Activated CD4-positive, alpha-beta memory T cell treated with anti-CD3 and anti-CD28 coated beads for 36 hours (primary cell): ENCODE results near the gene AP5S1. TPM values are rescaled to one million over a fixed set of nuclear protein-coding genes. Genes with fewer than 3 reads are reported as not detected.

Experiments used
- CTCF ChIA-PET: fragments of 350-600 bp; sonication (Branson Sonifier 250); formaldehyde crosslinking; loops from one replicate; lab custom pipeline; 2021; ENCODE audit warnings: antibody characterized with exemption, inconsistent platforms; lab: Charles Lee
- POLR2A ChIA-PET: fragments of 350-600 bp; sonication (Branson Sonifier 250); formaldehyde crosslinking; loops from one replicate; lab custom pipeline; 2021; ENCODE audit warnings: antibody characterized with exemption; lab: Charles Lee
- DNase-seq: peaks from one replicate; pipeline ENCODE4 v3.0.0-alpha.2; 2020
- H3K27ac Mint-ChIP-seq: one replicate; pipeline ENCODE4 v1.8.0; 2021; ENCODE audit warnings: mixed read lengths
- H3K27me3 Mint-ChIP-seq: one replicate; pipeline ENCODE4 v1.8.0; 2021; ENCODE audit warnings: mixed read lengths
- H3K36me3 Mint-ChIP-seq: one replicate; pipeline ENCODE4 v1.8.0; 2021; ENCODE audit warnings: mixed read lengths
- H3K4me1 Mint-ChIP-seq: one replicate; pipeline ENCODE4 v1.8.0; 2021; ENCODE audit warnings: low read depth, mixed read lengths
- H3K4me3 Mint-ChIP-seq: one replicate; pipeline ENCODE4 v1.8.0; 2021; ENCODE audit warnings: mild to moderate bottlenecking, mixed read lengths
- H3K9me3 Mint-ChIP-seq: one replicate; pipeline ENCODE4 v1.8.0; 2021; ENCODE audit warnings: mixed read lengths
- intact Hi-C: fragments of 100-400 bp; cut with micrococcal nuclease; formaldehyde crosslinking; loops from one replicate; pipeline ENCODE4 v1.15.1; 2023
- total RNA-seq, 2 experiments: library from RNA; stranded (reverse); gene quantifications; one replicate each; pipeline ENCODE4 v1.2.3, GENCODE V29; 2021

The AP5S1 gene
- total RNA-seq, 2 experiments from 2014 or later, result 9.1 to 10.0 TPM

- H3K4me3 Mint-ChIP-seq, result no peak overlapping the region
- H3K9me3 Mint-ChIP-seq, result no peaks in the 10 kb centered on the region
- no peak for DNase-seq
- POLR2A ChIA-PET, result interaction anchor here (1.1 to 2.1 kb wide), 3 partner anchors 12 to 45 kb away, joined by 4 to 7 read pairs (median 5); partner anchors contain the start of genes ADISSP and CENPB
- H3K27me3 Mint-ChIP-seq, result no peaks in the 10 kb centered on the region
- peak overlapping the region; percentile 99 for H3K27ac Mint-ChIP-seq
- H3K4me1 Mint-ChIP-seq, result peaks cover 60% of the 10 kb centered on the region
- no peaks in the 10 kb centered on the region for H3K36me3 Mint-ChIP-seq
- CTCF ChIA-PET, result interaction anchor here (1.0 to 12.9 kb wide), 4 partner anchors 17 to 46 kb away, joined by 3 to 180 read pairs (median 4); partner anchors contain the start of genes ADISSP, CDC25B and CENPB
- intact Hi-C loops, result no loop called here
Observed at GRCh38 chr20:3812975-3813847, 7.1 kb upstream of the AP5S1 start.

GRCh38 chr20:3813848-3814581 is 6.3 kb upstream of the AP5S1 start:
- CTCF ChIA-PET, result interaction anchor here (0.6 to 12.9 kb wide), 5 partner anchors 18 to 70 kb away, joined by 3 to 180 read pairs (median 4); partner anchors contain the start of genes ADISSP, CDC25B and CENPB
- H3K36me3 Mint-ChIP-seq, result no peaks in the 10 kb centered on the region
- intact Hi-C loops, result no loop called here
- POLR2A ChIA-PET, result interaction anchor here (0.6 to 2.1 kb wide), 5 partner anchors 13 to 657 kb away, joined by 3 to 7 read pairs (median 4); partner anchors contain the start of genes ADISSP and CENPB
- H3K27ac Mint-ChIP-seq, result peak overlapping the region; percentile 81
- H3K9me3 Mint-ChIP-seq, result no peaks in the 10 kb centered on the region
- peaks cover 60% of the 10 kb centered on the region for H3K4me1 Mint-ChIP-seq
- peak; percentile 71 for DNase-seq
- H3K27me3 Mint-ChIP-seq, result no peaks in the 10 kb centered on the region
- no peak overlapping the region for H3K4me3 Mint-ChIP-seq

- POLR2A ChIA-PET, result interaction anchor here (1.4 kb wide), 1 partner anchor 46 kb away, joined by 3 read pairs; no protein-coding TSS in a partner anchor
Observed at GRCh38 chr20:3814928-3815495, 5.3 kb upstream of the AP5S1 start.

GRCh38 chr20:3815703-3816315 is 4.5 kb upstream of the AP5S1 start:
- POLR2A ChIA-PET, result interaction anchor here (0.9 to 1.4 kb wide), 3 partner anchors 10 to 47 kb away, joined by 3 read pairs; partner anchors contain the start of gene CDC25B
- no peaks in the 10 kb centered on the region for H3K27me3 Mint-ChIP-seq
- H3K27ac Mint-ChIP-seq, result peak overlapping the region; percentile 80
- no peaks in the 10 kb centered on the region for H3K9me3 Mint-ChIP-seq
- intact Hi-C loops, result no loop called here
- peak; percentile 50 for DNase-seq
- peaks cover 63% of the 10 kb centered on the region for H3K4me1 Mint-ChIP-seq
- no peaks in the 10 kb centered on the region for H3K36me3 Mint-ChIP-seq
- CTCF ChIA-PET, result interaction anchor here (2.3 to 12.9 kb wide), 2 partner anchors 28 to 64 kb away, joined by 6 to 180 read pairs; partner anchors contain the start of gene CENPB
- H3K4me3 Mint-ChIP-seq, result peak overlapping the region; percentile 39

More at GRCh38 chr20:3814928-3815495, 5.3 kb upstream of the AP5S1 start:
- Mint-ChIP-seq H3K4me3 (no peak overlapping the region), H3K27me3 (no peaks in the 10 kb centered on the region), H3K36me3 (no peaks in the 10 kb centered on the region), H3K9me3 (no peaks in the 10 kb centered on the region), H3K27ac (peak overlapping the region; percentile 58), H3K4me1 (peaks cover 67% of the 10 kb centered on the region)
- intact Hi-C loops, result no loop called here
- CTCF ChIA-PET, result interaction anchor here (1.3 to 12.9 kb wide), 3 partner anchors 27 to 63 kb away, joined by 3 to 180 read pairs (median 6); partner anchors contain the start of genes ADISSP and CENPB
- DNase-seq, result no peak

- Mint-ChIP-seq H3K27me3 (no peaks in the 10 kb centered on the region), H3K4me1 (peaks cover 48% of the 10 kb centered on the region), H3K9me3 (no peaks in the 10 kb centered on the region), H3K36me3 (peaks cover 3% of the 10 kb centered on the region), H3K4me3 (no peak overlapping the region), H3K27ac (no peak overlapping the region)
- ChIA-PET POLR2A (interaction anchor here (1.9 to 2.2 kb wide), 2 partner anchors 7 to 17 kb away, joined by 5 to 8 read pairs; no protein-coding TSS in a partner anchor), CTCF (interaction anchor here (0.6 to 12.9 kb wide), 9 partner anchors 14 to 267 kb away, joined by 3 to 180 read pairs (median 4); partner anchors contain the start of genes CDC25B and CENPB)
- DNase-seq, result no peak
- intact Hi-C loops, result no loop called here
Observed at GRCh38 chr20:3818155-3819151, 1.9 kb upstream of the AP5S1 start.

- peaks cover 43% of the 10 kb centered on the region for H3K4me1 Mint-ChIP-seq
- POLR2A ChIA-PET, result interaction anchor here (1.0 to 2.2 kb wide), 6 partner anchors 7 to 33 kb away, joined by 4 to 27 read pairs (median 8); partner anchors contain the start of gene CENPB
Observed at GRCh38 chr20:3819411-3820047, 818 bp upstream of the AP5S1 start.

GRCh38 chr20:3820901-3821727 is 767 bp downstream of the AP5S1 start:
- CTCF ChIA-PET, result interaction anchor here (0.7 to 12.9 kb wide), 24 partner anchors 9 to 264 kb away, joined by 3 to 180 read pairs (median 6); partner anchors contain the start of genes ADISSP, CDC25B, CENPB and MAVS
- H3K27ac Mint-ChIP-seq, result peak overlapping the region; percentile 93
- H3K4me3 Mint-ChIP-seq, result peak overlapping the region; percentile 81
- DNase-seq, result no peak
- no peaks in the 10 kb centered on the region for H3K27me3 Mint-ChIP-seq
- peaks cover 3% of the 10 kb centered on the region for H3K36me3 Mint-ChIP-seq
- H3K4me1 Mint-ChIP-seq, result peaks cover 29% of the 10 kb centered on the region
- POLR2A ChIA-PET, result interaction anchor here (1.0 to 2.2 kb wide), 6 partner anchors 9 to 35 kb away, joined by 3 to 27 read pairs (median 8); partner anchors contain the start of genes CDC25B and CENPB
- no peaks in the 10 kb centered on the region for H3K9me3 Mint-ChIP-seq
- intact Hi-C loops, result loop anchor here (1.0 to 2.0 kb wide), 4 partner anchors 25 to 86 kb away; partner anchors contain the start of genes CDC25B and MAVS

More at GRCh38 chr20:3819411-3820047, 818 bp upstream of the AP5S1 start:
- H3K27ac Mint-ChIP-seq, result peak overlapping the region; percentile 93
- peak overlapping the region; percentile 77 for H3K4me3 Mint-ChIP-seq
- intact Hi-C loops, result loop anchor here (1.0 to 2.0 kb wide), 4 partner anchors 23 to 88 kb away; partner anchors contain the start of genes CDC25B and MAVS
- no peaks in the 10 kb centered on the region for H3K9me3 Mint-ChIP-seq
- H3K36me3 Mint-ChIP-seq, result peaks cover 3% of the 10 kb centered on the region
- no peaks in the 10 kb centered on the region for H3K27me3 Mint-ChIP-seq
- DNase-seq, result no peak
- CTCF ChIA-PET, result interaction anchor here (0.6 to 12.9 kb wide), 16 partner anchors 15 to 266 kb away, joined by 3 to 180 read pairs (median 7); partner anchors contain the start of genes ADISSP, CDC25B, CENPB and MAVS

- CTCF ChIA-PET, result interaction anchor here (1.6 to 12.9 kb wide), 3 partner anchors 34 to 263 kb away, joined by 5 to 180 read pairs (median 22); partner anchors contain the start of genes ADISSP and CENPB
- no peak for DNase-seq
- Mint-ChIP-seq H3K27ac (peak overlapping the region; percentile 93), H3K36me3 (peaks cover 6% of the 10 kb centered on the region), H3K9me3 (no peaks in the 10 kb centered on the region), H3K4me3 (peak overlapping the region; percentile 81), H3K4me1 (peaks cover 23% of the 10 kb centered on the region), H3K27me3 (no peaks in the 10 kb centered on the region)
- POLR2A ChIA-PET, result interaction anchor here (1.2 kb wide), 1 partner anchor 24 kb away, joined by 3 read pairs; no protein-coding TSS in a partner anchor
- intact Hi-C loops, result loop anchor here (2.0 kb wide), 1 partner anchor 25 kb away; the partner anchor contains the start of gene MAVS
Observed at GRCh38 chr20:3821996-3822395, 1.6 kb downstream of the AP5S1 start.
